Esophagus muscularis mucosa (tissue), 4 donors: ENCODE data around the gene MED7. TPM values are rescaled to one million over a fixed set of nuclear protein-coding genes. Genes with fewer than 3 reads are reported as not detected.
A peak's percentile ranks its signal among the peaks of the same experiment; 100 is the strongest.

Experiments used
- DNase-seq: peaks from one replicate; pipeline ENCODE4 v3.0.0-alpha.2; 2017; ENCODE audit errors: extremely low spot score
- H3K27ac ChIP-seq, 4 donors: fragments of 200-600 bp; sonication (generic); replicated peaks in 1 of 4; 1 replicate in 3 of 4; 2 replicates in 1 of 4; pipeline ENCODE4 v1.5.1; 2016 to 2019; ENCODE audit warnings: mild to moderate bottlenecking in 1 of 4
- H3K27me3 ChIP-seq, 4 donors: fragments of 200-600 bp; sonication (generic); one replicate each; pipeline versions ENCODE4 v1.5.1 to v1.6.0; 2016 to 2019
- H3K36me3 ChIP-seq, 4 donors: fragments of 200-600 bp; sonication (generic); one replicate each; pipeline ENCODE4 v1.5.1; 2016 to 2019
- H3K4me1 ChIP-seq, 4 donors: fragments of 200-600 bp; sonication (generic); one replicate each; pipeline ENCODE4 v1.5.1; 2016 to 2019
- H3K4me3 ChIP-seq, 4 donors: fragments of 200-600 bp; sonication (generic); 1 replicate in 2 of 4; 2 replicates in 2 of 4; pipeline ENCODE4 v1.5.1; 2016 to 2019; ENCODE audit warnings: mild to moderate bottlenecking in 4 of 4, moderate library complexity in 1 of 4
- H3K9me3 ChIP-seq, 4 donors: fragments of 200-600 bp; sonication (generic); 1 replicate in 3 of 4; 2 replicates in 1 of 4; pipeline ENCODE4 v1.5.1; 2016 to 2019
- EP300 ChIP-seq: sonication (generic); formaldehyde crosslinking; IDR thresholded peaks from one replicate; pipeline ENCODE4 v1.6.1; 2017; ENCODE audit warnings: antibody characterized with exemption
- POLR2A ChIP-seq: fragments of 450-650 bp; IDR thresholded peaks from one replicate; pipeline ENCODE4 v1.6.1; 2017; ENCODE audit warnings: antibody characterized with exemption, moderate library complexity, mild to moderate bottlenecking, low read depth
- POLR2AphosphoS5 ChIP-seq, 2 donors: sonication (generic); formaldehyde crosslinking; IDR thresholded peaks; one replicate each; pipeline ENCODE4 v1.6.1; 2017; ENCODE audit warnings: antibody characterized with exemption in 2 of 2
- WGBS: methylation state at CpG from one replicate; pipeline ENCODE4 v1.1.5; 2018; 5-methylcytosine and 5-hydroxymethylcytosine counted together
- intact Hi-C: fragments of 100-400 bp; cut with DNase I; formaldehyde crosslinking; loops from one replicate; pipeline ENCODE4 v1.15.1; 2023
- total RNA-seq, 4 donors: library from RNA; depleted of rRNA; stranded (reverse); fragments of >200 nt; gene quantifications; one replicate each; pipeline versions ENCODE4 v1.1.0 to v1.2.1, GENCODE V29; 2016
- TF ChIP-seq, protein P1 (sequence below), 3 experiments: fragments of 200-600 bp in 2 of 3; fragments of 450-650 bp in 1 of 3; sonication (generic) in 2 of 3; IDR thresholded peaks; one replicate each; pipeline ENCODE4 v1.5.1; 2017 to 2019; ENCODE audit warnings: antibody characterized with exemption in 3 of 3, mild to moderate bottlenecking in 2 of 3, moderate library complexity in 1 of 3

The MED7 gene
- total RNA-seq, 4 donors from 2014 or later = 8.4 to 12.5 (median 10.4) TPM

DNA sequence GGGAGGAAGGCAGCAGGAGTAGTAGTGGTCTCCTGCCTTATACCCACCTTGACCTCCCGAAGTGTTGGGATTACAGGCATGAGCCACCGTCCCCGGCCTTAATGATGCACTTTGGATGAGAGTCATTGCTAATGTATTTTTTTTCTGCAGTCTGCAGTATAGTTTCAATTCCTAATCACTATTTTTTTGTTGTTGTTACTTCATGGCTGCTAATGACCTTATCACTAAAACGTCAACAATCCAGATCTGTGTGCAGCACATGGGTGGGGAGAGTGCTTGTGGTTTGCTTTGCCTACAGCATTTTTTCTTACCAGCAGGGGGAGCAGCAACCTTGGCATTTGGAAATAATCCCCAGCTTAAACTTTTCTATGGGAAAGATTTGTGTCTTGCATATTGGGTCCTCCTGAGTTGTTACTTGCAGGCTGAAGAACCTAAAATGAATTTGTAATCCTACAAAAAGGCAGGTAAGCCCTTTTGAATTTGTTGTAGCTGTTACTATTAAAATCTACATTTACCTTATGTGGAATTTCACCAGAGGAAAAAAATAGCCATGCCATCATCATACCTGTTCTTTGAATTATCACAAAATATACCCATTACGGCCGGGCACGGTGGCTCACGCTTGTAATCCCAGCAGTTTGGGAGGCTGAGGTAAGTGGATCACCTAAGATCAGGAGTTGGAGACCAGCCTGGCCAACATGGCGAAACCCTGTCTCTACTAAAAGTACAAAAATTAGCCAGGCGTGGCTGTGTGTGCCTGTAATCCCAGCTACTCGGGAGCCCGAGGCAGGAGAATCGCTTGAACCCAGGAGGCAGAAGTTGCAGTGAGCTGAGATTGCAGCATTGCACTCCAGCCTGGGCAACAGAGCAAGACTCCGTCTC, 6.3 kb upstream of the MED7 start:
- DNase-seq = no peak
- no peaks in the 10 kb centered on the region for H3K9me3 ChIP-seq
- H3K27ac ChIP-seq = no peak overlapping the region
- no peaks in the 10 kb centered on the region for H3K36me3 ChIP-seq
- 81% methylated on average over 14 of the region's 14 CpGs for WGBS
- TF ChIP-seq, protein P1, sequence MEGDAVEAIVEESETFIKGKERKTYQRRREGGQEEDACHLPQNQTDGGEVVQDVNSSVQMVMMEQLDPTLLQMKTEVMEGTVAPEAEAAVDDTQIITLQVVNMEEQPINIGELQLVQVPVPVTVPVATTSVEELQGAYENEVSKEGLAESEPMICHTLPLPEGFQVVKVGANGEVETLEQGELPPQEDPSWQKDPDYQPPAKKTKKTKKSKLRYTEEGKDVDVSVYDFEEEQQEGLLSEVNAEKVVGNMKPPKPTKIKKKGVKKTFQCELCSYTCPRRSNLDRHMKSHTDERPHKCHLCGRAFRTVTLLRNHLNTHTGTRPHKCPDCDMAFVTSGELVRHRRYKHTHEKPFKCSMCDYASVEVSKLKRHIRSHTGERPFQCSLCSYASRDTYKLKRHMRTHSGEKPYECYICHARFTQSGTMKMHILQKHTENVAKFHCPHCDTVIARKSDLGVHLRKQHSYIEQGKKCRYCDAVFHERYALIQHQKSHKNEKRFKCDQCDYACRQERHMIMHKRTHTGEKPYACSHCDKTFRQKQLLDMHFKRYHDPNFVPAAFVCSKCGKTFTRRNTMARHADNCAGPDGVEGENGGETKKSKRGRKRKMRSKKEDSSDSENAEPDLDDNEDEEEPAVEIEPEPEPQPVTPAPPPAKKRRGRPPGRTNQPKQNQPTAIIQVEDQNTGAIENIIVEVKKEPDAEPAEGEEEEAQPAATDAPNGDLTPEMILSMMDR (IDR thresholded peaks at IDR 0.05) = peak; percentile 69 to 94 (median 71)
- TF ChIP-seq POLR2A (no peak), EP300 (no peak), POLR2AphosphoS5 (IDR thresholded peaks at IDR 0.05) (no peak)
- H3K4me3 ChIP-seq = no peak overlapping the region
- H3K27me3 ChIP-seq = peaks cover 0 to 5% (median 0%) of the 10 kb centered on the region in 4 donors
- intact Hi-C loops = loop anchor here (10.0 kb wide), 1 partner anchor 116 kb away; the partner anchor contains the start of gene CYFIP2
- H3K4me1 ChIP-seq = peaks cover 0 to 4% (median under 1%) of the 10 kb centered on the region in 4 donors

DNA sequence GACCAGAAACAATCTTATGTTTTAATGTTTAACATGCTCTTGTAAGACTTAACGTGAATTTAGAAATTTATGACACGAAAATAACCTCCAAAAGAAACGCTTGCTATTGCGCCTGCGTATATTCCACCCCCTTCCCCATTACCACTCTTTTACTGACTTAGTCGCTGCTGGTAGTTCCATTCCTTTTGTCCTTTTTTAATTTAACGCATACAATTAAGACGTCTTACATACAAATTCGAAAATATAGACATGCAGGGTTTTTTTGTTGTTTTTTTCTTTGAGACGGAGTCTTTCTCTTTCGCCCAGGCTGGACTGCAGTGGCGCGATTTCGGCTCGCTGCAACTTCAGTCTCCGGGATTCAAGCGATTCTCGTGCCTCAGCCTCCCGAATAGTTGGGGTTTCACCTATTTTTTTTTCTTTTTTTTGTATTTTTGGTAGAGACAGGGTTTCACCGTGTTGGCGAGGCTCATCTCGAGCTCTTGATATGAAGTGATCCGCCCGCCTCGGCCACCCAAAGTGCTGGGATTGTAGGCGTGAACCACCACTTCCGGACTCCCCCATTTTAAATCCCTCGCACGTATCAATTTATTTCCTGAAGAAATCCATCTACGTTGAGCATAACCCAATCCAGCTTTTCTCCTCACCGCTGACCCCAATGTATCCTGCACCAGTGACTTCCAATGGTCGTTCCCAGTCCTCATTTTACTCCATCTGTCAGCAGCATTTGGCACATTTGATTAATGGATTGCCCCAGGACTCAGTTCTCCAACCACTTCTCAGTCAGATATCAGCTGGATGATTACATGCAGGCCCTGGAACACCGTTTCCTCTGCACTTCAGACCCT, 684 bp upstream of the MED7 start:
- Histone ChIP-seq H3K36me3 (peaks cover 6 to 10% (median 8%) of the 10 kb centered on the region in 4 donors), H3K4me1 (peaks cover 13 to 21% (median 17%) of the 10 kb centered on the region in 4 donors), H3K27ac (peak overlapping the region; percentile 88 to 94 (median 92)), H3K4me3 (peak overlapping the region; percentile 85 to 96 (median 89)), H3K27me3 (peaks cover 0 to 3% (median 0%) of the 10 kb centered on the region in 4 donors), H3K9me3 (no peaks in the 10 kb centered on the region)
- intact Hi-C loops = loop anchor here (10.0 kb wide), 1 partner anchor 121 kb away; the partner anchor contains the start of gene CYFIP2
- WGBS = 21% methylated on average over 33 of the region's 33 CpGs
- TF ChIP-seq, protein P1 (IDR thresholded peaks at IDR 0.05) = no peak
- TF ChIP-seq EP300 (no peak), POLR2A (no peak), POLR2AphosphoS5 (IDR thresholded peaks at IDR 0.05) (no peak)
- no peak for DNase-seq

DNA sequence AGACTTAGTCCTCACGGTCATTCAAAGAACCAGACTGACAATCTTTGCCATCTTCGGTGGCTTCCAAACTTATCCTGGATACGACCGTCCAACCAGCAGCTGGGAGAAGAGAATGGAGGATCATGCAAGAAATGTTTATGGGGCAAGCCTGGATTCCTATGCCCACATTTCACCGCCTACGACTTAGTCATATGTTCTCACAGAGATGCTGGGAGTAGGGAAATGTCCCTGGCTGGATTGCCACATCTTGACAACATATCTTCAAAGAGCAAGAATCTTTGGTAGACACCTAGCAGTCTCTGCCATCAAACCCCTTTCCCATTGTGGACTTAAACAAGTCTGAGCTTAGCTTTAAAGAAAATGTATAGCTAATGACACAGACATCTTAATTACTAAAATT, 5.0 kb downstream of the MED7 start:
- intact Hi-C loops = no loop called here
- 94% methylated on average over 6 of the region's 6 CpGs for WGBS
- no peak for DNase-seq
- Histone ChIP-seq H3K4me1 (peaks cover 13 to 16% (median 14%) of the 10 kb centered on the region in 4 donors), H3K27me3 (no peaks in the 10 kb centered on the region), H3K9me3 (no peaks in the 10 kb centered on the region), H3K27ac (no peak overlapping the region), H3K36me3 (peaks cover 8 to 33% (median 26%) of the 10 kb centered on the region in 4 donors), H3K4me3 (no peak overlapping the region)
- TF ChIP-seq POLR2A (no peak), EP300 (no peak)
- TF ChIP-seq, protein P1 (IDR thresholded peaks at IDR 0.05) = no peak

DNA sequence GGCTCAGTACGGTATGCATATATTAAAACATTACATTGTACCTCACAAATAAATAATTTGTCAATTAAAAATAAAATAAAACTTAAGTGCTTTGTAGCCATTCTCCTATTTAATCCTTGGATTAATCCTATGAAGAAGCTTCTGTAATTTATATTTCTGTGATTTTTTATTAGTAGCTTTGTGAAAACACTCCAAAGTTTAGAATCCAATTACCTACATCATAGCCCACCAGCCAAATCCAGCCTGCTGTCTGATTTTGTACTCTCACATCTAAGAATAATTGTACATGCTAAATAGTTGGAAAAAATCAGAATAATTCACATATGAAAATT, 10.4 kb downstream of the MED7 start:
- no peaks in the 10 kb centered on the region for H3K4me1 ChIP-seq
- no peak overlapping the region for H3K27ac ChIP-seq
- peaks cover 0 to 11% (median 7%) of the 10 kb centered on the region in 4 donors for H3K36me3 ChIP-seq
- no peak overlapping the region for H3K4me3 ChIP-seq
- TF ChIP-seq, protein P1 (IDR thresholded peaks at IDR 0.05) = no peak
- TF ChIP-seq EP300 = no peak
- no peak for TF ChIP-seq POLR2A
- no peak for TF ChIP-seq POLR2AphosphoS5 (IDR thresholded peaks at IDR 0.05)
- no peaks in the 10 kb centered on the region for H3K27me3 ChIP-seq
- WGBS = 24% methylated on average over 1 of the region's 1 CpG
- intact Hi-C loops = no loop called here
- no peaks in the 10 kb centered on the region for H3K9me3 ChIP-seq
- no peak for DNase-seq
